Measurements from ENCODE around the gene NTM.

- TF ChIP-seq CTCF (IDR thresholded peaks at IDR 0.05; ENCODE audit: poor library complexity, severe bottlenecking) (no peak), REST (IDR thresholded peaks at IDR 0.05; ENCODE audit: borderline replicate concordance) (no peak), EP300 (conservative IDR thresholded peaks at IDR 0.05; ENCODE audit: poor library complexity, severe bottlenecking) (no peak), EZH2 (IDR thresholded peaks at IDR 0.05; ENCODE audit: borderline replicate concordance, insufficient read depth, low read length, poor library complexity, severe bottlenecking) (no peak), POLR2AphosphoS5 (IDR thresholded peaks at IDR 0.05) (no peak), TAF1 (IDR thresholded peaks at IDR 0.05; ENCODE audit: low read depth) (no peak), SMC3 (conservative IDR thresholded peaks at IDR 0.05; ENCODE audit: poor library complexity) (no peak), RAD21 (conservative IDR thresholded peaks at IDR 0.05) (no peak), MXI1 (conservative IDR thresholded peaks at IDR 0.05; ENCODE audit: poor library complexity, severe bottlenecking) (no peak)
Observed at GRCh38 chr11:131841028-131841427, 470.6 kb downstream of the NTM start.

All from neural cell (in vitro differentiated cells).